ENCODE measurements around the gene IFNAR1. TPM values are rescaled to one million over a fixed set of nuclear protein-coding genes. Genes with fewer than 3 reads are reported as not detected.

The IFNAR1 gene
- total and polyA plus RNA-seq, 9 of the 15 experiments (the other 6 are each of a cell fraction or from before 2014, with no cell fraction given): 8.6 to 31.8 (median 14.8) TPM

DNA sequence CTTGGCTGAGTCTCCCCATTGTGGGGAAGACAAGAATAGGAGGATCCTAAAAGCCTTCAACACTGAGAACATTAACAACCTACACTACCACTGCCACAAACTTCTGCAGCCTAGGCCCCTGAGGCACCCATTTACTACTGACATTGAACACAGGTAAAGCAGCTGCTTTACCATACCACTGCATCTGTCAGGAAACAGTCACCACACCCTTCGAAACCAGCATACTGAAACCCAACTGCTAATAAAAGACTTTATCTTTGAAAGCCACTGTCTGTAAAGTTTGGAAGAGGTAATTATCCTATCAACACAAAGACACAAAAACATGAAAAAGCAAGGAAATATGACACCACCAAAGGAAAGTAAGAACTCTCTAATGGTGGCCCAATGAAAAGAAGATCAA, 7.4 kb downstream of the IFNAR1 start (continued):
- TF ChIP-seq, protein P1, sequence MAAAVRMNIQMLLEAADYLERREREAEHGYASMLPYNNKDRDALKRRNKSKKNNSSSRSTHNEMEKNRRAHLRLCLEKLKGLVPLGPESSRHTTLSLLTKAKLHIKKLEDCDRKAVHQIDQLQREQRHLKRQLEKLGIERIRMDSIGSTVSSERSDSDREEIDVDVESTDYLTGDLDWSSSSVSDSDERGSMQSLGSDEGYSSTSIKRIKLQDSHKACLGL (CRISPR knock-in tag; IDR thresholded peaks at IDR 0.05; ENCODE audit: borderline replicate concordance, poor library complexity, severe bottlenecking): no peak
- TF ChIP-seq TOE1 (IDR thresholded peaks at IDR 0.05; ENCODE audit: borderline replicate concordance) (no peak), TOE1 (CRISPR knock-in tag; IDR thresholded peaks at IDR 0.05; ENCODE audit: borderline replicate concordance, low read depth) (no peak), MAZ (CRISPR knock-in tag; conservative IDR thresholded peaks at IDR 0.05 in 1 of 2, IDR thresholded peaks at IDR 0.05 in 1 of 2) (no peak), HSF4 (CRISPR knock-in tag; IDR thresholded peaks at IDR 0.05; ENCODE audit: borderline replicate concordance) (no peak), SMAD4 (CRISPR knock-in tag; conservative IDR thresholded peaks at IDR 0.05) (peak; percentile 53; the same call in 1 of the 2 replicates), KDM2B (CRISPR knock-in tag; IDR thresholded peaks at IDR 0.05) (no peak), RBM22 (IDR thresholded peaks at IDR 0.05; ENCODE audit: low read depth, low read length, poor library complexity, severe bottlenecking) (no peak), PTTG1 (tag; IDR thresholded peaks at IDR 0.05; ENCODE audit: low read depth) (no peak), FOSL1 (tag; conservative IDR thresholded peaks at IDR 0.05) (no peak), SMARCA4 (IDR thresholded peaks at IDR 0.05) (peak; percentile 56; the same call in 1 of the 2 replicates), RCOR1 (IDR thresholded peaks at IDR 0.05; ENCODE audit: borderline replicate concordance in 1 of 2, low read depth in 2 of 2, low read length in 2 of 2) (no peak), GABPA (tag; conservative IDR thresholded peaks at IDR 0.05; ENCODE audit: low read depth) (no peak), NELFE (IDR thresholded peaks at IDR 0.05; ENCODE audit: insufficient read depth, insufficient read length) (no peak)
- TF ChIP-seq, protein P2, sequence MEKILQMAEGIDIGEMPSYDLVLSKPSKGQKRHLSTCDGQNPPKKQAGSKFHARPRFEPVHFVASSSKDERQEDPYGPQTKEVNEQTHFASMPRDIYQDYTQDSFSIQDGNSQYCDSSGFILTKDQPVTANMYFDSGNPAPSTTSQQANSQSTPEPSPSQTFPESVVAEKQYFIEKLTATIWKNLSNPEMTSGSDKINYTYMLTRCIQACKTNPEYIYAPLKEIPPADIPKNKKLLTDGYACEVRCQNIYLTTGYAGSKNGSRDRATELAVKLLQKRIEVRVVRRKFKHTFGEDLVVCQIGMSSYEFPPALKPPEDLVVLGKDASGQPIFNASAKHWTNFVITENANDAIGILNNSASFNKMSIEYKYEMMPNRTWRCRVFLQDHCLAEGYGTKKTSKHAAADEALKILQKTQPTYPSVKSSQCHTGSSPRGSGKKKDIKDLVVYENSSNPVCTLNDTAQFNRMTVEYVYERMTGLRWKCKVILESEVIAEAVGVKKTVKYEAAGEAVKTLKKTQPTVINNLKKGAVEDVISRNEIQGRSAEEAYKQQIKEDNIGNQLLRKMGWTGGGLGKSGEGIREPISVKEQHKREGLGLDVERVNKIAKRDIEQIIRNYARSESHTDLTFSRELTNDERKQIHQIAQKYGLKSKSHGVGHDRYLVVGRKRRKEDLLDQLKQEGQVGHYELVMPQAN (IDR thresholded peaks at IDR 0.05; ENCODE audit: borderline replicate concordance): no peak
- TF ChIP-seq, protein P3, sequence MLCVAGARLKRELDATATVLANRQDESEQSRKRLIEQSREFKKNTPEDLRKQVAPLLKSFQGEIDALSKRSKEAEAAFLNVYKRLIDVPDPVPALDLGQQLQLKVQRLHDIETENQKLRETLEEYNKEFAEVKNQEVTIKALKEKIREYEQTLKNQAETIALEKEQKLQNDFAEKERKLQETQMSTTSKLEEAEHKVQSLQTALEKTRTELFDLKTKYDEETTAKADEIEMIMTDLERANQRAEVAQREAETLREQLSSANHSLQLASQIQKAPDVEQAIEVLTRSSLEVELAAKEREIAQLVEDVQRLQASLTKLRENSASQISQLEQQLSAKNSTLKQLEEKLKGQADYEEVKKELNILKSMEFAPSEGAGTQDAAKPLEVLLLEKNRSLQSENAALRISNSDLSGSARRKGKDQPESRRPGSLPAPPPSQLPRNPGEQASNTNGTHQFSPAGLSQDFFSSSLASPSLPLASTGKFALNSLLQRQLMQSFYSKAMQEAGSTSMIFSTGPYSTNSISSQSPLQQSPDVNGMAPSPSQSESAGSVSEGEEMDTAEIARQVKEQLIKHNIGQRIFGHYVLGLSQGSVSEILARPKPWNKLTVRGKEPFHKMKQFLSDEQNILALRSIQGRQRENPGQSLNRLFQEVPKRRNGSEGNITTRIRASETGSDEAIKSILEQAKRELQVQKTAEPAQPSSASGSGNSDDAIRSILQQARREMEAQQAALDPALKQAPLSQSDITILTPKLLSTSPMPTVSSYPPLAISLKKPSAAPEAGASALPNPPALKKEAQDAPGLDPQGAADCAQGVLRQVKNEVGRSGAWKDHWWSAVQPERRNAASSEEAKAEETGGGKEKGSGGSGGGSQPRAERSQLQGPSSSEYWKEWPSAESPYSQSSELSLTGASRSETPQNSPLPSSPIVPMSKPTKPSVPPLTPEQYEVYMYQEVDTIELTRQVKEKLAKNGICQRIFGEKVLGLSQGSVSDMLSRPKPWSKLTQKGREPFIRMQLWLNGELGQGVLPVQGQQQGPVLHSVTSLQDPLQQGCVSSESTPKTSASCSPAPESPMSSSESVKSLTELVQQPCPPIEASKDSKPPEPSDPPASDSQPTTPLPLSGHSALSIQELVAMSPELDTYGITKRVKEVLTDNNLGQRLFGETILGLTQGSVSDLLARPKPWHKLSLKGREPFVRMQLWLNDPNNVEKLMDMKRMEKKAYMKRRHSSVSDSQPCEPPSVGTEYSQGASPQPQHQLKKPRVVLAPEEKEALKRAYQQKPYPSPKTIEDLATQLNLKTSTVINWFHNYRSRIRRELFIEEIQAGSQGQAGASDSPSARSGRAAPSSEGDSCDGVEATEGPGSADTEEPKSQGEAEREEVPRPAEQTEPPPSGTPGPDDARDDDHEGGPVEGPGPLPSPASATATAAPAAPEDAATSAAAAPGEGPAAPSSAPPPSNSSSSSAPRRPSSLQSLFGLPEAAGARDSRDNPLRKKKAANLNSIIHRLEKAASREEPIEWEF (CRISPR knock-in tag; IDR thresholded peaks at IDR 0.05): no peak
- TF ChIP-seq, protein P4, sequence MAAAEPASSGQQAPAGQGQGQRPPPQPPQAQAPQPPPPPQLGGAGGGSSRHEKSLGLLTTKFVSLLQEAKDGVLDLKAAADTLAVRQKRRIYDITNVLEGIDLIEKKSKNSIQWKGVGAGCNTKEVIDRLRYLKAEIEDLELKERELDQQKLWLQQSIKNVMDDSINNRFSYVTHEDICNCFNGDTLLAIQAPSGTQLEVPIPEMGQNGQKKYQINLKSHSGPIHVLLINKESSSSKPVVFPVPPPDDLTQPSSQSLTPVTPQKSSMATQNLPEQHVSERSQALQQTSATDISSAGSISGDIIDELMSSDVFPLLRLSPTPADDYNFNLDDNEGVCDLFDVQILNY (CRISPR knock-in tag; IDR thresholded peaks at IDR 0.05): no peak
